Thoracic aorta (tissue), 2 donors: ENCODE results near the gene FTSJ3. TPM values are rescaled to one million over a fixed set of nuclear protein-coding genes. Genes with fewer than 3 reads are reported as not detected.

Experiments
- ATAC-seq: fragments of 150-250 bp; one replicate; pipeline ENCODE4 v1.8.0; 2017; ENCODE audit warnings: low read depth; ENCODE audit not compliant: insufficient number of reproducible peaks, low FRiP score
- DNase-seq: peaks from one replicate; pipeline ENCODE4 v3.0.0-alpha.2; 2020; ENCODE audit warnings: low spot score
- H3K27ac ChIP-seq, 2 donors: fragments of 200-600 bp; sonication (generic); 1 replicate in 1 of 2; 2 replicates in 1 of 2; pipeline ENCODE4 v1.5.1; 2016; ENCODE audit warnings: mild to moderate bottlenecking in 2 of 2, moderate library complexity in 2 of 2
- H3K27me3 ChIP-seq: fragments of 200-600 bp; sonication (generic); replicated peaks from 2 replicates; pipeline ENCODE4 v1.6.0; 2016; ENCODE audit warnings: mild to moderate bottlenecking; ENCODE audit not compliant: insufficient read depth
- H3K36me3 ChIP-seq: fragments of 200-600 bp; sonication (generic); one replicate; pipeline ENCODE4 v1.5.1; 2016
- H3K4me1 ChIP-seq, 2 donors: fragments of 200-600 bp; sonication (generic); 1 replicate in 1 of 2; 2 replicates in 1 of 2; pipeline versions ENCODE4 v1.5.1 to v1.6.0; 2016; ENCODE audit warnings: low read depth in 2 of 2, mild to moderate bottlenecking in 1 of 2; ENCODE audit not compliant: control insufficient read depth in 1 of 2
- H3K4me3 ChIP-seq: fragments of 200-600 bp; sonication (generic); 2 replicates; pipeline ENCODE4 v1.5.1; 2016; ENCODE audit warnings: mild to moderate bottlenecking
- H3K9me3 ChIP-seq: fragments of 200-600 bp; sonication (generic); 2 replicates; pipeline ENCODE4 v1.5.1; 2016
- CTCF ChIP-seq: fragments of 200-600 bp; sonication (generic); IDR thresholded peaks from one replicate; pipeline ENCODE4 v1.5.1; 2019; ENCODE audit warnings: antibody characterized with exemption
- total RNA-seq, 2 donors: library from RNA; depleted of rRNA; stranded (reverse); fragments of >200 nt; gene quantifications; one replicate each; pipeline versions ENCODE4 v1.1.0 to v1.2.3, GENCODE V29; 2016

Gene FTSJ3
- total RNA-seq, 2 donors from 2014 or later, result 38.2 to 52.9 TPM

- ATAC-seq, result no peak
- Histone ChIP-seq H3K36me3 (peaks cover 36% of the 10 kb centered on the region), H3K4me3 (peak overlapping the region; percentile 58), H3K9me3 (no peaks in the 10 kb centered on the region), H3K4me1 (peaks cover 38 to 66% of the 10 kb centered on the region in 2 donors), H3K27ac (peak overlapping the region; percentile 93 to 94), H3K27me3 (no peaks in the 10 kb centered on the region)
- DNase-seq, result peak; percentile 87
- no peak for TF ChIP-seq CTCF
Observed at GRCh38 chr17:63838631-63839171, 11.2 kb upstream of the FTSJ3 start.

- Histone ChIP-seq H3K4me3 (peak overlapping the region; percentile 58), H3K27ac (peak overlapping the region; percentile 93 to 94)
- no peak for ATAC-seq
Observed at GRCh38 chr17:63837962-63838600, 10.6 kb upstream of the FTSJ3 start.

GRCh38 chr17:63837480-63837879, 10.0 kb upstream of the FTSJ3 start:
- no peak for DNase-seq
- peaks cover 37 to 60% of the 10 kb centered on the region in 2 donors for H3K4me1 ChIP-seq
- ATAC-seq, result no peak
- peak overlapping the region; percentile 93 to 94 for H3K27ac ChIP-seq
- no peak overlapping the region for H3K4me3 ChIP-seq
- TF ChIP-seq CTCF, result no peak
- no peaks in the 10 kb centered on the region for H3K27me3 ChIP-seq
- H3K9me3 ChIP-seq, result no peaks in the 10 kb centered on the region
- H3K36me3 ChIP-seq, result peaks cover 48% of the 10 kb centered on the region

More at GRCh38 chr17:63837962-63838600, 10.6 kb upstream of the FTSJ3 start:
- Histone ChIP-seq H3K9me3 (no peaks in the 10 kb centered on the region), H3K36me3 (peaks cover 42% of the 10 kb centered on the region), H3K4me1 (peaks cover 37 to 60% of the 10 kb centered on the region in 2 donors), H3K27me3 (no peaks in the 10 kb centered on the region)
- TF ChIP-seq CTCF, result no peak
- DNase-seq, result no peak

- no peak for TF ChIP-seq CTCF
- Histone ChIP-seq H3K27ac (peak overlapping the region; percentile 93 to 94), H3K9me3 (no peaks in the 10 kb centered on the region), H3K27me3 (no peaks in the 10 kb centered on the region), H3K36me3 (peaks cover 55% of the 10 kb centered on the region), H3K4me1 (peaks cover 37 to 60% of the 10 kb centered on the region in 2 donors), H3K4me3 (no peak overlapping the region)
- DNase-seq, result no peak
- no peak for ATAC-seq
Observed at GRCh38 chr17:63836811-63837210, 9.3 kb upstream of the FTSJ3 start.

GRCh38 chr17:63835167-63835720, 7.8 kb upstream of the FTSJ3 start:
- ATAC-seq (no peak), DNase-seq (no peak)
- H3K4me1 ChIP-seq, result peaks cover 27 to 46% of the 10 kb centered on the region in 2 donors
- no peak overlapping the region for H3K4me3 ChIP-seq
- no peaks in the 10 kb centered on the region for H3K9me3 ChIP-seq
- TF ChIP-seq CTCF, result no peak
- H3K27ac ChIP-seq, result no peak overlapping the region
- peaks cover 70% of the 10 kb centered on the region for H3K36me3 ChIP-seq
- no peaks in the 10 kb centered on the region for H3K27me3 ChIP-seq
